ENCODE data around the gene TCF7L1. TPM values are rescaled to one million over a fixed set of nuclear protein-coding genes. Genes with fewer than 3 reads are reported as not detected.
"Not testable (repeated sequence)": the region's sequence is repeated elsewhere in the genome, so short reads cannot be mapped to it uniquely, and the experiment has no call there.

TCF7L1 gene
- total RNA-seq, 2 experiments from 2014 or later = not detected

GRCh38 chr2:85330839-85331636 lies 197.8 kb downstream of the TCF7L1 start:
- peak overlapping the region; percentile 22 for H3K4me3 Mint-ChIP-seq
- ChIA-PET POLR2A (interaction anchor here (1.4 kb wide), 1 partner anchor 9 kb away, joined by 3 read pairs; no protein-coding TSS in a partner anchor), CTCF (no interaction called here)
- H3K9me3 Mint-ChIP-seq = no peaks in the 10 kb centered on the region
- TF ChIP-seq CTCF (IDR thresholded peaks at IDR 0.05) = no peak
- H3K36me3 Mint-ChIP-seq (ENCODE audit: low read depth) = peaks cover 28% of the 10 kb centered on the region
- H3K27ac Mint-ChIP-seq = no peak overlapping the region
- DNase-seq = no peak
- Histone ChIP-seq H3K4me1 (ENCODE audit: insufficient read depth, low read length) (peaks cover 10% of the 10 kb centered on the region), H3K4me3 (ENCODE audit: low read length) (no peak overlapping the region), H3K27me3 (ENCODE audit: control insufficient read depth in 1 of 2, insufficient read depth in 2 of 2, low read length in 2 of 2) (no peaks in the 10 kb centered on the region), H3K9me3 (ENCODE audit: control insufficient read depth in 1 of 2, insufficient read depth in 1 of 2, low read length in 2 of 2) (no peaks in the 10 kb centered on the region), H3K27ac (ENCODE audit: low read depth in 1 of 2, low read length in 2 of 2) (no peak overlapping the region), H3K36me3 (ENCODE audit: insufficient read depth, low read length) (peaks cover 5% of the 10 kb centered on the region)
- ATAC-seq (ENCODE audit: poor library complexity) = no peak
- H3K27me3 Mint-ChIP-seq = no peaks in the 10 kb centered on the region
- peaks cover 26% of the 10 kb centered on the region for H3K4me1 Mint-ChIP-seq (ENCODE audit: low read depth)
- intact Hi-C loops (cut with DNase I, micrococcal nuclease) = no loop called here

- H3K4me3 Mint-ChIP-seq; CTCF ChIA-PET; H3K36me3 ChIP-seq (ENCODE audit: insufficient read depth, low read length); ATAC-seq (ENCODE audit: poor library complexity); H3K9me3 ChIP-seq (ENCODE audit: control insufficient read depth in 1 of 2, insufficient read depth in 1 of 2, low read length in 2 of 2); H3K9me3 Mint-ChIP-seq; H3K27ac Mint-ChIP-seq; H3K4me1 ChIP-seq (ENCODE audit: insufficient read depth, low read length); H3K4me3 ChIP-seq (ENCODE audit: low read length); DNase-seq; H3K4me1 Mint-ChIP-seq (ENCODE audit: low read depth); H3K36me3 Mint-ChIP-seq (ENCODE audit: low read depth); H3K27me3 Mint-ChIP-seq; H3K27me3 ChIP-seq (ENCODE audit: control insufficient read depth in 1 of 2, insufficient read depth in 2 of 2, low read length in 2 of 2); H3K27ac ChIP-seq (ENCODE audit: low read depth in 1 of 2, low read length in 2 of 2); intact Hi-C loops (cut with DNase I, micrococcal nuclease): not testable (repeated sequence)
- POLR2A ChIA-PET = interaction anchor here (1.1 kb wide), 1 partner anchor 20 kb away, joined by 4 read pairs; the partner anchor contains the start of genes ELMOD3 and RETSAT
These were observed 200.7 kb downstream of the TCF7L1 start for GRCh38 chr2:85333877-85334276.

- no peak overlapping the region for H3K27ac Mint-ChIP-seq
- POLR2A ChIA-PET = no interaction called here
These were observed 201.7 kb downstream of the TCF7L1 start for GRCh38 chr2:85334928-85335327.

More at GRCh38 chr2:85334928-85335327, 201.7 kb downstream of the TCF7L1 start:
- Histone ChIP-seq H3K36me3 (ENCODE audit: insufficient read depth, low read length) (no peaks in the 10 kb centered on the region), H3K27ac (ENCODE audit: low read depth in 1 of 2, low read length in 2 of 2) (no peak overlapping the region), H3K4me3 (ENCODE audit: low read length) (no peak overlapping the region), H3K27me3 (ENCODE audit: control insufficient read depth in 1 of 2, insufficient read depth in 2 of 2, low read length in 2 of 2) (no peaks in the 10 kb centered on the region), H3K9me3 (ENCODE audit: control insufficient read depth in 1 of 2, insufficient read depth in 1 of 2, low read length in 2 of 2) (no peaks in the 10 kb centered on the region), H3K4me1 (ENCODE audit: insufficient read depth, low read length) (no peaks in the 10 kb centered on the region)
- no peak for DNase-seq
- H3K27me3 Mint-ChIP-seq = no peaks in the 10 kb centered on the region
- intact Hi-C loops (cut with DNase I, micrococcal nuclease) = no loop called here
- TF ChIP-seq CTCF (IDR thresholded peaks at IDR 0.05) = no peak
- CTCF ChIA-PET = no interaction called here
- no peak overlapping the region for H3K4me3 Mint-ChIP-seq
- H3K4me1 Mint-ChIP-seq (ENCODE audit: low read depth) = no peaks in the 10 kb centered on the region
- no peaks in the 10 kb centered on the region for H3K9me3 Mint-ChIP-seq
- no peak for ATAC-seq (ENCODE audit: poor library complexity)
- no peaks in the 10 kb centered on the region for H3K36me3 Mint-ChIP-seq (ENCODE audit: low read depth)
